ENCODE data around the gene NOTCH2. TPM values are rescaled to one million over a fixed set of nuclear protein-coding genes. Genes with fewer than 3 reads are reported as not detected.

NOTCH2 gene
- total RNA-seq, 6 experiments from 2014 or later = 32.4 to 75.2 (median 49.0) TPM

Other genes starting within 250 kb of the NOTCH2 start
- not detected for gene ADAM30, start 173.1 kb downstream of the NOTCH2 start, total RNA-seq
- gene SEC22B, start 106.9 kb upstream of the NOTCH2 start, total RNA-seq = 10 to 100 TPM; 17.3 to 26.8 (median 20.8) TPM

All from right lobe of liver (tissue), 5 donors.